GM19240 (cell line): ENCODE results near the gene IRF2.
"Not testable (repeated sequence)": the region's sequence is repeated elsewhere in the genome, so short reads cannot be mapped to it uniquely, and the experiment has no call there.

Experiments used
- DNase-seq: peaks from one replicate; pipeline ENCODE4 v3.0.0; 2011; ENCODE audit warnings: low spot score; ENCODE audit not compliant: insufficient read length

IRF2 gene

DNA sequence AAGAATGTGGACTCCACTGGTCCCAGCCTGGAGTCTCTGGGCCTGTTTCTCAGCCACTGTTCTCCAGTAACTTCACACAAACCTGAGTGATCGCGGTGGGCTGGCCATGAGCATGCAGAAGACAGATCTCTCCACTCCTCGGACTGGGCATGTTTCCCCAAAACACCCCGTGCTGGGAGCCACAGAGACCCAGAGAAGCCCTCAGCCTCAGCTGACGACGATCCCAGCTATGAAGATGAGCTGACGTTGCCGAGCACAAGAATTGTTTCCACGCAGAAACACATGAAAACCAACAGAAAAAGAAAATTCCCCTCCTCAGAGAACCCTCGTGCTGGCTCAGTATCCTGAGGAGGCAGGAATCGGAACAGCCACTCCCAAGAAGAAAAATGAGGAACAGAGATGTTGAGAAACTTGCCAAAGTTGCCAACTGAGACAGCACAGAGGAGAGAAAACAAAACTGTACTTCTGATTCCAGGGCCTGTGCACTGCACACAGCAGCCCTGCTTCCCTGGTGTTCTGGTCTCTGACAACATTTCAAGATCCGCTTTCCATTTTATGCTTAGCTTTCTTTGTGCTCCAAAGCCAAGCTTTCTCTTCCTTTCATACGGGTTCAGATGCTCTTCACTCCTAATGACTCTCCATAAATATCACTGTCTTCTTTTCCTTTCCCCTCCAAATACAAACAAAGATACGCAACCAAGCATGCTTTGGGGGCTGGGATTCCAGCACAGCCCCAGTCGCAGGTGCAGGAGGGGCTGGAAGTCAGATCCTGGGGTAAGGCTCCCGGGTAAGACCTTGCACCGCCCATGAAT lies 81.4 kb downstream of the IRF2 start:
- DNase-seq = no peak

- DNase-seq = no peak
These were observed 82.0 kb downstream of the IRF2 start for GRCh38 chr4:184392316-184392715.

DNA sequence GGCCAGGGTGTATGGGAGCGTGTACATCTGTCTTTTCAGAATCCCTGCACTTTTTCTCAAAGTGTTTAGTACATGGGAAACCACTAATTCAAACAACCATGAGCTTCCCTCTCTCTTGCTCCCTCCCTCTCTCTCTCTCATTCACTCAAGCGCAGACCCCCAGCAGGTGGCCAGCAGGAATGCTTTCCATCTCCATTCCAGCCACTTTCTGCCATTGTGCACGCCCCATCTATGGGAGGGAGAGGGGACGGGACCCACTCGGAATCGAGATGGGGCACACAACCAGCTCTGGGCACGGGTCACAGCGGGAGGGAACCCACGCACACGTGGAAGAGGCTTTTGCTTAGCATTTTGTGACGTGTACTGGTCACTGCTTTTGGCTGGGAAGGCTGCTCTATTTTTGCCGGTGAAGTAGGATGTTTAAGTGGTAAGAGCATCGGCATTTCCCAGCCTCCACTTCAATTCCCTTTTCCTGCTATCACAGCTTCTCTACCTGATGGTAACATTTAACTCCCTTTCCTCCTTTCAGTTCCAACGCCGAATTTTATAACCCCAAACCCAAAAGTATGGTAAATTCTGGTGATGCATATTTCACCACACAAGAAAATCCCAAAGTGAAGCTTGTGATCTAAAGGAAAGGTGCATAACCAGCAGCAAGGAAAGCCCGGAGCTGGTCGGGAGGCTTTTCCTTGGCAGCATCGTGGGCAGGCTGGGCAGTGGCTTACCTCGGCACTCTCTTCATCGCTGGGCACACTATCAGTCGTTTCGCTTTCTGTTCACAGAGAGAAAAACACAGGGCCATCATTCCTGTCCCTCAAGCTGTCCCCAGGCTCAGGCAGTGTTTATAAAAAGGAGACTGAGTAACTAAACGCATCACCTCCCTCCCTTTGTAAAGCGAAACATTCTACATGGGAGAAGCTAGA lies 84.1 kb downstream of the IRF2 start:
- no peak for DNase-seq

DNA sequence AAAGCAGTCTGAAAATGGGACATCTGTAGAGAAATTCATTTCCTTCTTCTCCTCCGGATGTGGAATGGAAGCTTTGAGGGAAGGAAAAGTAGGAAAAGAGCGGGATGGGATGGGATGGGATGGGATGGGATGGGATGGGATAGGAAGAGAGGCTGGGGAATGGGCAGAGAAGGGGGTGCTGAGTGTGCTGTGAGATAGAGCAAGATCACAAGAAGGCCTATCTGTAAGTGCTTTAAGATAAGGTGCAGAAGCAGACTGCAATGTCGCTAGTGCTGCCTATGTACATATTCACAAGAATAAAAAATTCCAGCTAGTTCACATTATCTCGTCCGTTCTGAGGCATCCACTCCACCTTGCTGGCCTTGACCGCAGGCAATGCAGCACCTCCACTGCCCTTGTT lies 86.2 kb downstream of the IRF2 start:
- no peak for DNase-seq

GRCh38 chr4:184387351-184387750 lies 87.0 kb downstream of the IRF2 start:
- no peak for DNase-seq

GRCh38 chr4:184386271-184386781 lies 88.0 kb downstream of the IRF2 start:
- no peak for DNase-seq

- no peak for DNase-seq
These were observed 88.6 kb downstream of the IRF2 start for GRCh38 chr4:184385705-184386141.

- DNase-seq = no peak
These were observed 89.4 kb downstream of the IRF2 start for GRCh38 chr4:184384810-184385557.

GRCh38 chr4:184384056-184384809 lies 90.1 kb downstream of the IRF2 start:
- DNase-seq = peak; percentile 46

DNA sequence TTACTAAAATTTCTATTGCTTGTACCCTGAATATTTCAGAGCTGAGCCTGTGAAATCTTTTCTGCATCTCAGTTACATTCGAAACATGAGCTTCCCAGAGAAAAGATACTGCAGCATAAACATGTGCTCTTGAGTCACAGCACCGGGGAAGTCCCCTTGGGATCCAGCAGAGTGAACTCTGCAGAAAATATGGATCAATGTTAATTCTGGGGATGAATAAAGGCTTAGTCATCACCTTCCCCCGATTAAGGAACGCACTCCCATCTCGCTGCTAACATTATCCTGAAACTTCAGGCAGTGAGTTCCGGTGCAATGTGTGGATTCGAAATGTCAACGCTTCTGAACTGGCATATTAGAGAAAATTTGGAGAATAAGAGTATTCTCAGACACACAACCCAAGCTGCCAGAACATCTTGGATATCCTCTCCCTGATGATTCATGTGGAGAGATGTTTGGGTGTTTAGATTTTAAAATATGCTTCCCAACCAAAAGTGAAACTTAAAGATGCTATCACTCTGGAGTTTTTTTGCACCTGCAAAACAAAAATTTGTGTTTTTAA lies 90.8 kb downstream of the IRF2 start:
- DNase-seq = no peak

DNA sequence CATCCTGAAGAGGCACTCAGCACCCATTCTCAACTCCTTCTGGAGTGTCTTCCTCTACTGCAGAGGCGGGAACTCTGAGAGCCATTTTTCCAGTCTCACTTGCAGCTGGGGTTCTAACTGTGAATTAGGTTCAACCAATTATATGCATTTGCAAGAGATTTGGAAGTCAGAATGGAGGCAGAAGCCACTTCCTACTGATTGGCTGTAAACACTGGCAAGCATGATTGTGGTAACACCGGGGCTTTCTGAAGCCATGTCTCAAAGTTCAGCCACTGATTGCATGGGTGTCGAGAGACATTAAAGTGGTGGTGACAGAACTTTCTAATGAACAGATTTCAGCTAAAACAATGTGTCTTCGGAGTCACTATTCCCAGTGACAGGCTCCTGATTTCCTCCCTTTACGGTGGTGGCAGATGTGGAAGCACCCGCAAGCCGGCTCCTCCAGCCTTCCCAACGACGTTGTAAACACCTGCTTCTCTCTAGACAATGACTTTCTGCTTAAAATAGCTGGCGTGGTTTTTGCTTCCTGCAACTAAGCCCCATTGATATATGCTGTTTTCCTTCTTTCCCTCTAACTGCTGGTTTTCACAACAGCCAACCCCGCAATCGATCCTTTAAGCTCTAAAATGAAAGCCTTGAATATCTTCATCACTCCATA lies 92.0 kb downstream of the IRF2 start:
- no peak for DNase-seq

GRCh38 chr4:184380707-184381106 lies 93.6 kb downstream of the IRF2 start:
- DNase-seq = no peak

GRCh38 chr4:184380214-184380613 lies 94.1 kb downstream of the IRF2 start:
- not testable (repeated sequence) for DNase-seq

- DNase-seq = no peak
These were observed 97.4 kb downstream of the IRF2 start for GRCh38 chr4:184376923-184377322.

DNA sequence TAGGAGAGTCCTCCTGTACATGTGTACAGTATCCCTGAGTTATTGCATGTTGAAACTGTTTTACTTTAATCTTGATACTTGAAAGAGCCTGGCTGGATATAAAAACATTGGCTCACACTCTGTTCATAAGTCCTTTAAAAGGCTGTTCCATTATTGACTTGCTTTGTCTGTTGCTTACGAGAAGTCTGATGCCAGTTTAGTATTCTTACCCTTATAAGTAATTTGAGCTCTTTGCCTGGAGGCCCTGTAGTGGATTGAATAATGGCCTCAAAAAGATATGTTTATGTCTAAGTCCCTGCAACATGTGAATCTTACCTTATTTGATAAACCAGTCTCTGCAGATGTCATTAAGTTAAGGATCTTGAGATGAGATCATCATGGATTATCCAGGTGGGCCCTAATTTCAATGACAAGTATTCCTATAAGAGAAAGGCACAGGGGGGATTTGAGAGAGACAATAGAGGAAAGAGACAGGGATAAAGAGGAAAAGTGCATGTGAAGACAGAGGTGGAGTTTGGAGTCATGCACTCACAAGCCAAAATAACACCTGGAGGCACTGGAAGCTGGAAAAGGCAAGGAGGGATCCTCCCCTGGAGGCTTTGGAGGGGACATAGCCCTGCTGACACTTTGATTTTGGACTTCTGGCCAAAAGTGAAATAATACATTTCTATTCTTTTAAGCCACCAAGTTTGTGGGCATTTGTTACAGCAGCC lies 98.1 kb downstream of the IRF2 start:
- DNase-seq = no peak

DNA sequence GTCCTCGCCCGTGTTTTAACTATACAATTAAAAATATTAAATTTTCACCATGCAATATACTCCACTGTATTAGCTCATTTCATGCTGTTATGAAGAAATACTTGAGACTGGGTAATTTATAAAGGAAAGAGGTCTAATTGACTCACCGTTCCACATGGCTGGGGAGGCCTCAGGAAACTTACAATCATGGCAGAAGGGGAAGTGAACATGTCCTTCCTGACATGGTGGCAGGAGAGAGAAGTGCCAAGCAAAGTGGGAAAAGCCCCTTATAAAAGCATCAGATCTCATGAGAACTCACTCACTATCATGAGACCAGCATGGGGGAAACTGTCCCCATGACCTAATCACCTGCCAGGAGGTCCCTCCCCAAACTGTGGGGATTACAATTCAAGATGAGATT lies 98.7 kb downstream of the IRF2 start:
- not testable (repeated sequence) for DNase-seq

DNA sequence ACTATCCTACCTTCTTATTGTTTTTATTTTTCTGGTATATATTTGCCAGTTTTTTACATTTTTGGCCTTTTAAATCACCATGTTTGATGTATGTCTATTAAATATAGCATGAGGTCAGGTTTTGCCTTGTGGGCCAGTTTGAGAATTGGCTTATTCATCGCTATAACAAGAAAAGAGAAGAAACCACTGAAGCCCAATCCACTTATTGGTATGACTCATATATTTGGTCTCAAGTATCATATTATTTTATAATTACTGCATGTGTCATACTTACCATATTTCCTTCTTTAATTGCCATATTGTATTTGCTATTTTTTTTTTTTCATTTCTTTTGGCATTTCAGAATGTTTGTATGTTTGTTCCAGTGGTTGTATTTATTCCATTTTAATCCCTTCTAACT lies 99.3 kb downstream of the IRF2 start:
- DNase-seq = no peak

- DNase-seq = no peak
These were observed 100.4 kb downstream of the IRF2 start for GRCh38 chr4:184373886-184374405.

GRCh38 chr4:184371390-184371787 lies 103.0 kb downstream of the IRF2 start:
- no peak for DNase-seq
